HepG2 (cell line): ENCODE results near the gene GGCT. TPM values are rescaled to one million over a fixed set of nuclear protein-coding genes. Genes with fewer than 3 reads are reported as not detected.

ENCODE experiments used
- ASH2L ChIP-seq: fragments of 300-600, 200-600 bp; sonication (generic); IDR thresholded peaks from 2 replicates; pipeline ENCODE4 v1.7.0; 2017; ENCODE audit warnings: low read depth, mild to moderate bottlenecking, moderate library complexity, mixed read lengths, low read length; ENCODE audit not compliant: insufficient read length
- CBX1 ChIP-seq: IDR thresholded peaks from one replicate; pipeline ENCODE4 v1.6.1; 2016; ENCODE audit warnings: antibody characterized with exemption, low read depth
- EEA1 ChIP-seq: sonication (generic); formaldehyde crosslinking; IDR thresholded peaks from 2 replicates; pipeline ENCODE4 v1.5.1; 2020; ENCODE audit warnings: mild to moderate bottlenecking, missing genetic modification reagents, borderline replicate concordance
- MAFG ChIP-seq: sonication (generic); formaldehyde crosslinking; IDR thresholded peaks from 2 replicates; pipeline ENCODE4 v1.5.1; 2020; ENCODE audit warnings: mild to moderate bottlenecking, missing genetic modification reagents
- MATR3 ChIP-seq: sonication (generic); formaldehyde crosslinking; IDR thresholded peaks from 2 replicates; pipeline ENCODE4 v1.4.0; 2020; ENCODE audit warnings: missing genetic modification reagents
- POLR2AphosphoS2 ChIP-seq: IDR thresholded peaks from 2 replicates; pipeline ENCODE4 v1.6.1; 2011; ENCODE audit warnings: low read depth, low read length, improper control_type of control experiment
- RFX5 ChIP-seq: IDR thresholded peaks from 2 replicates; pipeline ENCODE4 v1.6.1; 2011; ENCODE audit warnings: low read depth, low read length, improper control_type of control experiment
- SIX1 ChIP-seq: sonication (generic); formaldehyde crosslinking; IDR thresholded peaks from 2 replicates; pipeline ENCODE4 v1.4.0; 2020; ENCODE audit warnings: missing genetic modification reagents, borderline replicate concordance
- TAF1 ChIP-seq: sonication (generic); formaldehyde crosslinking; IDR thresholded peaks from 2 replicates; pipeline ENCODE4 v1.4.0; 2020; ENCODE audit warnings: missing genetic modification reagents
- TCF12 ChIP-seq, 2 experiments: fragments of 450-650 bp in 1 of 2; sonication (generic) in 1 of 2; formaldehyde crosslinking in 1 of 2; IDR thresholded peaks; 2 replicates each; pipeline versions ENCODE4 v1.6.1 to v1.8.0; 2017 to 2022; ENCODE audit warnings: antibody characterized with exemption in 1 of 2, mild to moderate bottlenecking in 1 of 2, missing genetic modification reagents in 1 of 2, moderate library complexity in 1 of 2
- ZBTB42 ChIP-seq: sonication (generic); formaldehyde crosslinking; IDR thresholded peaks from 2 replicates; pipeline ENCODE4 v1.5.0; 2020; ENCODE audit warnings: mild to moderate bottlenecking, missing genetic modification reagents
- ZEB1 ChIP-seq: IDR thresholded peaks from 2 replicates; pipeline ENCODE4 v1.6.1; 2012; ENCODE audit warnings: mild to moderate bottlenecking, low read depth, inconsistent platforms; ENCODE audit not compliant: insufficient replicate concordance
- ZNF225 ChIP-seq: sonication (generic); formaldehyde crosslinking; IDR thresholded peaks from 2 replicates; pipeline ENCODE4 v1.4.0; 2020; ENCODE audit warnings: mild to moderate bottlenecking, missing genetic modification reagents
- ZNF556 ChIP-seq: sonication (generic); formaldehyde crosslinking; IDR thresholded peaks from 2 replicates; pipeline ENCODE4 v1.4.0; 2020; ENCODE audit warnings: mild to moderate bottlenecking, missing genetic modification reagents, borderline replicate concordance
- ZNF777 ChIP-seq: sonication (generic); formaldehyde crosslinking; IDR thresholded peaks from 2 replicates; pipeline ENCODE4 v1.4.0; 2020; ENCODE audit warnings: missing genetic modification reagents
- ZNF816 ChIP-seq: sonication (generic); formaldehyde crosslinking; IDR thresholded peaks from 2 replicates; pipeline ENCODE4 v1.8.0; 2022; ENCODE audit warnings: missing genetic modification reagents, mild to moderate bottlenecking, borderline replicate concordance
- polyA plus RNA-seq, 8 experiments: library from polyadenylated mRNA; depleted of rRNA in 3 of 8; stranded (reverse) in 7 of 8; unstranded in 1 of 8; fragments of >200 nt; fragmentation: Illumina TruSeq in 4 of 8; extraction: Trizol in 4 of 8; gene quantifications; 2 replicates each; pipeline versions ENCODE4 v1.2.1 to v1.2.3, GENCODE V29; 2011 to 2016; ENCODE audit warnings: low read depth in 4 of 8, missing spikeins in 1 of 8, mixed read lengths in 1 of 8; ENCODE audit not compliant: insufficient read depth in 1 of 8
- total RNA-seq, 5 experiments: library from RNA; depleted of rRNA; stranded (reverse); fragments of >200 nt; fragmentation: Illumina TruSeq; extraction: Trizol; gene quantifications; 2 replicates each; pipeline ENCODE4 v1.2.3, GENCODE V29; 2016; ENCODE audit warnings: low read depth in 1 of 5
- TF ChIP-seq, protein P1 (sequence below), 2 experiments: sonication (generic) in 1 of 2; formaldehyde crosslinking in 1 of 2; IDR thresholded peaks; 2 replicates each; pipeline versions ENCODE4 v1.5.1 to v1.6.1; 2011 to 2020; ENCODE audit warnings: borderline replicate concordance in 1 of 2, low read depth in 1 of 2, low read length in 1 of 2, mild to moderate bottlenecking in 1 of 2, missing genetic modification reagents in 1 of 2, moderate library complexity in 1 of 2
- TF ChIP-seq, protein P2 (sequence below): sonication (generic); formaldehyde crosslinking; IDR thresholded peaks from 2 replicates; pipeline ENCODE4 v1.5.0; 2020; ENCODE audit warnings: missing genetic modification reagents, mild to moderate bottlenecking, borderline replicate concordance
- TF ChIP-seq, protein P3 (sequence below): sonication (generic); formaldehyde crosslinking; IDR thresholded peaks from 2 replicates; pipeline ENCODE4 v1.4.0; 2020; ENCODE audit warnings: missing genetic modification reagents

Gene GGCT
- total and polyA plus RNA-seq, 2 of the 13 experiments (the other 11 are each of a cell fraction or from before 2014, with no cell fraction given), result 19.5 to 78.3 TPM

DNA sequence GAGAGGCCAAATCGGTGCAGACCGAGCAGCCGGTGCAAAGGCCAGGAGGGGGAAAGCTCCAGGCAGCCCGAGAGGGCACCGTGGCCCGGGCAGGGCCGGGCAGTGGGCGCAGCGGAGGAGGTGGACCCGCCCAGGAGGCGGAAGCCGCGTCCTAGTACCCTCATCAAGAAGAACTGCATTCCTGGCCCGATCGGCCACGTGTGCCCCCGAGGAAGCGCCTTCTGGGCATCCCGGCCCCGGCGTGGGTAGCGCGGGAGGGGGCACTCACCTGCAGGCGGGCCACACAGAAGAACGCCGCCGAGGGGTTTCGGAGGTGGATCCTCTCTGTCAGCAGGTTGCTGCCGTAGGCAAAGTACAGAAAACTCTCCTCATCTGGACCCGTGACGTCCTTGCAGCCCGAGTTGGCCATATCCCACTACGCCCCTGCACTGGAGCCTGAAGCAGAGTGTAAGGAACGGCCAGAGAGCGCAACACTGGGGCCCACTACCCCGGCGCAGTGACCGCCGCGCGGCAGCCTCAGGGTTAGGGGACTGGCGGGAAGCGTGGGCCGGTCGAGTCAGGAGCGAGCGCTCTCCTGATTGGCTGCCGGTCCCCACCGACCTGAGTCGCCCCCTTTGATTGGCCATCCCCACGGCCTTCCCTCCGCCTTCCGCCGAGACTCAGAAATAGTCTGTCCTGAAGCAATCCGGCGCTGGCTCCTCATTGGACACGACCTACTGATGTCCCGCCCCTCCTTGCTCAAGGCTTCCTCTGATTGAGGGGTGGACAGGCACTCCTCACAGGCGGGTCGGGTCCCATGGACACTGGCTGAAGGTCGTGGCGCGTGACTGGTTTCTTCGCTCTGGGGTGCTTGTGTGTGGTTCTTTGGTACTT, at the start of gene GGCT (continued):
- no peak for TF ChIP-seq TCF12 (IDR thresholded peaks at IDR 0.05)
- peak; percentile 75; the same call in 1 of the 2 replicates for TF ChIP-seq TCF12 (CRISPR knock-in tag; IDR thresholded peaks at IDR 0.05)
- no peak for TF ChIP-seq MAFG (CRISPR knock-in tag)
- TF ChIP-seq ZBTB42 (CRISPR knock-in tag), result no peak; the same call in 1 of the 2 replicates
- TF ChIP-seq, protein P1, sequence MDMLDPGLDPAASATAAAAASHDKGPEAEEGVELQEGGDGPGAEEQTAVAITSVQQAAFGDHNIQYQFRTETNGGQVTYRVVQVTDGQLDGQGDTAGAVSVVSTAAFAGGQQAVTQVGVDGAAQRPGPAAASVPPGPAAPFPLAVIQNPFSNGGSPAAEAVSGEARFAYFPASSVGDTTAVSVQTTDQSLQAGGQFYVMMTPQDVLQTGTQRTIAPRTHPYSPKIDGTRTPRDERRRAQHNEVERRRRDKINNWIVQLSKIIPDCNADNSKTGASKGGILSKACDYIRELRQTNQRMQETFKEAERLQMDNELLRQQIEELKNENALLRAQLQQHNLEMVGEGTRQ (IDR thresholded peaks at IDR 0.05; ENCODE audit: low read depth, low read length), result no peak
- TF ChIP-seq, protein P1 (CRISPR knock-in tag; IDR thresholded peaks at IDR 0.05; ENCODE audit: borderline replicate concordance), result peak; percentile 58; the same call in 1 of the 2 replicates
- TF ChIP-seq, protein P2, sequence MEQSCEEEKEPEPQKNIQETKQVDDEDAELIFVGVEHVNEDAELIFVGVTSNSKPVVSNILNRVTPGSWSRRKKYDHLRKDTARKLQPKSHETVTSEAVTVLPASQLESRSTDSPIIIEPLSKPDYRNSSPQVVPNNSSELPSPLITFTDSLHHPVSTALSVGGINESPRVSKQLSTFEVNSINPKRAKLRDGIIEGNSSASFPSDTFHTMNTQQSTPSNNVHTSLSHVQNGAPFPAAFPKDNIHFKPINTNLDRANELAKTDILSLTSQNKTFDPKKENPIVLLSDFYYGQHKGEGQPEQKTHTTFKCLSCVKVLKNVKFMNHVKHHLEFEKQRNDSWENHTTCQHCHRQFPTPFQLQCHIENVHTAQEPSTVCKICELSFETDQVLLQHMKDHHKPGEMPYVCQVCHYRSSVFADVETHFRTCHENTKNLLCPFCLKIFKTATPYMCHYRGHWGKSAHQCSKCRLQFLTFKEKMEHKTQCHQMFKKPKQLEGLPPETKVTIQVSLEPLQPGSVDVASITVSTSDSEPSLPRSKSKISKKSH (CRISPR knock-in tag), result peak; percentile 32
- no peak for TF ChIP-seq SIX1 (CRISPR knock-in tag)
- TF ChIP-seq RFX5, result peak; percentile 37; the same call in 1 of the 2 replicates
- 0 out of 2 replicates have a peak, but pooled peaks have one; percentile 37 for TF ChIP-seq ZNF556
- peak; percentile 69; the same call in 1 of the 2 replicates for TF ChIP-seq ZNF225 (CRISPR knock-in tag)
- TF ChIP-seq POLR2AphosphoS2, result no peak
- TF ChIP-seq, protein P3, sequence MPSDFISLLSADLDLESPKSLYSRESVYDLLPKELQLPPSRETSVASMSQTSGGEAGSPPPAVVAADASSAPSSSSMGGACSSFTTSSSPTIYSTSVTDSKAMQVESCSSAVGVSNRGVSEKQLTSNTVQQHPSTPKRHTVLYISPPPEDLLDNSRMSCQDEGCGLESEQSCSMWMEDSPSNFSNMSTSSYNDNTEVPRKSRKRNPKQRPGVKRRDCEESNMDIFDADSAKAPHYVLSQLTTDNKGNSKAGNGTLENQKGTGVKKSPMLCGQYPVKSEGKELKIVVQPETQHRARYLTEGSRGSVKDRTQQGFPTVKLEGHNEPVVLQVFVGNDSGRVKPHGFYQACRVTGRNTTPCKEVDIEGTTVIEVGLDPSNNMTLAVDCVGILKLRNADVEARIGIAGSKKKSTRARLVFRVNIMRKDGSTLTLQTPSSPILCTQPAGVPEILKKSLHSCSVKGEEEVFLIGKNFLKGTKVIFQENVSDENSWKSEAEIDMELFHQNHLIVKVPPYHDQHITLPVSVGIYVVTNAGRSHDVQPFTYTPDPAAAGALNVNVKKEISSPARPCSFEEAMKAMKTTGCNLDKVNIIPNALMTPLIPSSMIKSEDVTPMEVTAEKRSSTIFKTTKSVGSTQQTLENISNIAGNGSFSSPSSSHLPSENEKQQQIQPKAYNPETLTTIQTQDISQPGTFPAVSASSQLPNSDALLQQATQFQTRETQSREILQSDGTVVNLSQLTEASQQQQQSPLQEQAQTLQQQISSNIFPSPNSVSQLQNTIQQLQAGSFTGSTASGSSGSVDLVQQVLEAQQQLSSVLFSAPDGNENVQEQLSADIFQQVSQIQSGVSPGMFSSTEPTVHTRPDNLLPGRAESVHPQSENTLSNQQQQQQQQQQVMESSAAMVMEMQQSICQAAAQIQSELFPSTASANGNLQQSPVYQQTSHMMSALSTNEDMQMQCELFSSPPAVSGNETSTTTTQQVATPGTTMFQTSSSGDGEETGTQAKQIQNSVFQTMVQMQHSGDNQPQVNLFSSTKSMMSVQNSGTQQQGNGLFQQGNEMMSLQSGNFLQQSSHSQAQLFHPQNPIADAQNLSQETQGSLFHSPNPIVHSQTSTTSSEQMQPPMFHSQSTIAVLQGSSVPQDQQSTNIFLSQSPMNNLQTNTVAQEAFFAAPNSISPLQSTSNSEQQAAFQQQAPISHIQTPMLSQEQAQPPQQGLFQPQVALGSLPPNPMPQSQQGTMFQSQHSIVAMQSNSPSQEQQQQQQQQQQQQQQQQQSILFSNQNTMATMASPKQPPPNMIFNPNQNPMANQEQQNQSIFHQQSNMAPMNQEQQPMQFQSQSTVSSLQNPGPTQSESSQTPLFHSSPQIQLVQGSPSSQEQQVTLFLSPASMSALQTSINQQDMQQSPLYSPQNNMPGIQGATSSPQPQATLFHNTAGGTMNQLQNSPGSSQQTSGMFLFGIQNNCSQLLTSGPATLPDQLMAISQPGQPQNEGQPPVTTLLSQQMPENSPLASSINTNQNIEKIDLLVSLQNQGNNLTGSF (CRISPR knock-in tag), result no peak; the same call in 1 of the 2 replicates
- peak; percentile 59; the same call in 1 of the 2 replicates for TF ChIP-seq EEA1 (CRISPR knock-in tag)
- TF ChIP-seq ZNF777 (CRISPR knock-in tag), result peak; percentile 42; the same call in 1 of the 2 replicates
- peak; percentile 82 for TF ChIP-seq CBX1
- peak; percentile 89 for TF ChIP-seq ASH2L
- peak; percentile 82 for TF ChIP-seq TAF1 (CRISPR knock-in tag)
- peak; percentile 46 for TF ChIP-seq ZEB1
- no peak for TF ChIP-seq MATR3
- TF ChIP-seq ZNF816 (CRISPR knock-in tag), result peak; percentile 63; the same call in 1 of the 2 replicates
